IPS-15b (cell line): Measurements from ENCODE around the gene P2RX3.

Experiments
- H3K27me3 ChIP-seq: one replicate; pipeline ENCODE4 v1.6.1; 2013; ENCODE audit warnings: low read length; ENCODE audit not compliant: control insufficient read depth, insufficient read depth
- H3K36me3 ChIP-seq: one replicate; pipeline ENCODE4 v1.6.1; 2013; ENCODE audit warnings: low read length; ENCODE audit not compliant: control insufficient read depth, insufficient read depth
- H3K4me1 ChIP-seq: one replicate; pipeline ENCODE4 v1.6.1; 2013; ENCODE audit warnings: mild to moderate bottlenecking, low read length; ENCODE audit not compliant: control insufficient read depth, insufficient read depth
- H3K4me3 ChIP-seq: one replicate; pipeline ENCODE4 v1.5.1; 2013; ENCODE audit warnings: low read depth, low read length
- H3K9ac ChIP-seq: one replicate; pipeline ENCODE4 v1.6.1; 2013; ENCODE audit warnings: low read depth, mild to moderate bottlenecking, low read length
- H3K9me3 ChIP-seq: one replicate; pipeline ENCODE4 v1.6.1; 2013; ENCODE audit warnings: mild to moderate bottlenecking, low read length; ENCODE audit not compliant: control insufficient read depth, insufficient read depth

Gene P2RX3

GRCh38 chr11:57322256-57323166 is 15.6 kb upstream of the P2RX3 start:
- peaks cover 13% of the 10 kb centered on the region for H3K4me1 ChIP-seq
- no peaks in the 10 kb centered on the region for H3K27me3 ChIP-seq
- H3K9ac ChIP-seq, result no peak overlapping the region
- peaks cover 33% of the 10 kb centered on the region for H3K36me3 ChIP-seq
- no peaks in the 10 kb centered on the region for H3K9me3 ChIP-seq
- peak overlapping the region; percentile 13 for H3K4me3 ChIP-seq

DNA sequence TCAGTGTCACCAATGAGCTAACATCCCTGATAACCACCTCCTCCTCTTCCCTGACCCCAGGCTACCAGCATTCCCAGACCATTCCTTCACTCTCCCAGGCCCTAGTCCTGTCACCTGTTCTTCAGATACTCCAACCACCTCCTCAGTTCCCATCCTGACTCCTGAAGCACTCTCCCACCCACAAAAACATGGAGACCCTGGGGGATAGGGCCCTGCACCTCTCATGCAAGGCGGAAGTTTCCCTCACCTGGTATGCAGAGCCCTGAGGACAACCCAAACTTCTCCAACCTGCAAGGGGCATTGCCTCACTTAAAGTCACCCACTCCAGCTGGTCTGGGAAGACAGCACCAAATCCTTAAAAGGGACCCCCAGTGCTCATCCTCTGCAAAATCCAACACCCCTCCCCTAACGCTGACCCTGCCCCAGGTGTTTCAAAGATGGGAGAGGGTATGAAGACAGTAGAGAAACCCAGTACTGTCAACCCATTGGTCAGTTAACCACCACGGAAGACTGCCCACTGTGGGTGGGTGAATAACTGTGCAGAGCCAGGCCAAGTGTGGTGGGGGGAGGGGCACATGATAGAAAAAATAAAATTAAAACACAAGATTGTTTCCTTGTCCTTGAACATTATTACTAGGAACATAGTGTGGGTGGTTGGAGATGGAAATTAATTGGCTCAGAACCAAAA is 14.8 kb upstream of the P2RX3 start:
- Histone ChIP-seq H3K9ac (peak overlapping the region; percentile 68), H3K4me1 (peaks cover 13% of the 10 kb centered on the region)

GRCh38 chr11:57323855-57324153 is 14.3 kb upstream of the P2RX3 start:
- Histone ChIP-seq H3K9ac (peak overlapping the region; percentile 68), H3K4me3 (peak overlapping the region; percentile 87), H3K36me3 (peaks cover 36% of the 10 kb centered on the region), H3K27me3 (no peaks in the 10 kb centered on the region), H3K4me1 (peaks cover 13% of the 10 kb centered on the region), H3K9me3 (no peaks in the 10 kb centered on the region)

More for the DNA sequence above, 14.8 kb upstream of the P2RX3 start:
- Histone ChIP-seq H3K36me3 (peaks cover 33% of the 10 kb centered on the region), H3K27me3 (no peaks in the 10 kb centered on the region), H3K4me3 (peak overlapping the region; percentile 87), H3K9me3 (no peaks in the 10 kb centered on the region)

- peaks cover 13% of the 10 kb centered on the region for H3K4me1 ChIP-seq
These were observed 13.8 kb upstream of the P2RX3 start for GRCh38 chr11:57324154-57324885.

DNA sequence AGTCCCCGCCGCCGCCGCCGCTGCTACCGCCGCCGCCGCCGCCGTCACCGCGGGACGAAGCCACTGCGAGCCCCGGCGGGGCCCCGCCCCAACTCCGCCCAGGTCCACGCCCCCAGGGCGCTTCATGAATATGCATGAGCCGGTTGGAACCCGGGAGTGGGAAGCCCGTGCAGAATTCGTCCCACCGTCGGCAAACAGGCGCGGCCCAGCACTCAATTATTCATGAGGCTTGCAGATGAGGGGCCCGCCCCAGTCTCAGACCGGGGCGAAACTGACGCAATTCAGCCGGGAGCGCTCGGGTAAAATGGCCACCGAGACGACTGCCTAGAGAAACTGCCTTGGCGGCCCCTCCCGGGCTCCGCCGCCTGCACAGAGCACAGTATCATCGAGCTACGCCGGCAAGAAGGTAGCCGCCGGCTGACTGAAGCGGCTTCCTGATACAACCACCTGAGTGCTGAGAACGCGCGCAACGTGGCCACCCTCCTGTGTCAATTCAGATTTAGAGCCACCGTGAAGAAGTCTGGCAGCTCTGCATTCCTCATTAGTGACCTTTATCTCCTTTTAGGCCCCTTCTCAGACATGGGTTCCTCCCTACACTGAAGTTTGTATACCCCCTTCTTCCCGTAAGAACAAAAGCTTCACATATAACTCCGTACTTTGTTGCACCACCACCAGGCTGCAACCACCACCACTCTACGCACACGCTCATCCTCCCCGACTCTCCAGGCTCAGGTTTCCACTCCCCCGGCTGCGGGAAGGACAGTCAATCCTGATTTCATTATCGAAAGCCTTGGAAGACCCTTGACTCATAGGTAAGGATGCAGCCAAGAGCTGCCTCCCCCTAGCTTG is 13.0 kb upstream of the P2RX3 start, which contains the start of gene TNKS1BP1:
TNKS1BP1 (minus strand) TSS at position 67 of the 849 bp plus-strand sequence. CDS start 3,067 bp downstream, outside the sequence.
- H3K9ac ChIP-seq, result peak within 1 kb of the TSS; percentile 91
- no peaks in the 10 kb centered on the region for H3K27me3 ChIP-seq
- peaks cover 42% of the 10 kb centered on the region for H3K36me3 ChIP-seq
- H3K9me3 ChIP-seq, result no peaks in the 10 kb centered on the region
- peak within 1 kb of the TSS; percentile 87 for H3K4me3 ChIP-seq
- peaks cover 13% of the 10 kb centered on the region for H3K4me1 ChIP-seq

More at GRCh38 chr11:57324154-57324885, 13.8 kb upstream of the P2RX3 start:
- Histone ChIP-seq H3K36me3 (peaks cover 37% of the 10 kb centered on the region), H3K9me3 (no peaks in the 10 kb centered on the region), H3K4me3 (peak overlapping the region; percentile 87), H3K9ac (peak overlapping the region; percentile 68), H3K27me3 (no peaks in the 10 kb centered on the region)

- peaks cover 13% of the 10 kb centered on the region for H3K4me1 ChIP-seq
- peak overlapping the region; percentile 91 for H3K9ac ChIP-seq
- peaks cover 44% of the 10 kb centered on the region for H3K36me3 ChIP-seq
- no peaks in the 10 kb centered on the region for H3K27me3 ChIP-seq
- no peaks in the 10 kb centered on the region for H3K9me3 ChIP-seq
- H3K4me3 ChIP-seq, result peak overlapping the region; percentile 58
These were observed 12.5 kb upstream of the P2RX3 start for GRCh38 chr11:57325735-57326048.

GRCh38 chr11:57327721-57328120 is 10.4 kb upstream of the P2RX3 start:
- H3K27me3 ChIP-seq, result no peaks in the 10 kb centered on the region
- no peaks in the 10 kb centered on the region for H3K9me3 ChIP-seq
- H3K4me1 ChIP-seq, result peaks cover 10% of the 10 kb centered on the region
- no peak overlapping the region for H3K9ac ChIP-seq
- peaks cover 57% of the 10 kb centered on the region for H3K36me3 ChIP-seq
- no peak overlapping the region for H3K4me3 ChIP-seq

- Histone ChIP-seq H3K4me1 (peaks cover 6% of the 10 kb centered on the region), H3K9ac (no peak overlapping the region), H3K36me3 (peaks cover 64% of the 10 kb centered on the region), H3K27me3 (no peaks in the 10 kb centered on the region), H3K9me3 (no peaks in the 10 kb centered on the region), H3K4me3 (no peak overlapping the region)
These were observed 8.1 kb upstream of the P2RX3 start for GRCh38 chr11:57330029-57330428.

DNA sequence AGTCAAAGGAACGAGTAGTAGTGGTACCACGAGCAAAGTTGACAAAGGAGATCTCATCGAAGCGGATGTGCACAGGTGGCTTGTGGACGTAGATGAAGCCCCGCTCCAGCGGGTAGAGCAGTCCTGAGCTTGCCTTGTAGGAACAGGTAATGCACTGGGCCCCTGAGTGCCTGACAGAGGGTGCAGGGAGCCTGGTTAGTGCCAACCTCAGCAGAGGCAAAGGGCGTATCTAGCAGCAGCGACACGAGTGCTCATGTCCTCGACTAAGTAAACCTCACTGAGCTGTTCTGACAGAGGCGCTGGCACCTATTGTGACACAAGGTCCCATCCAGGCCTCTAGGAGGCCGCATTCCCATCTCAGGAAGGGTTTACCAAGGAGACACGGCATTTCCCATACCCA is 6.4 kb upstream of the P2RX3 start:
- Histone ChIP-seq H3K36me3 (peaks cover 64% of the 10 kb centered on the region), H3K27me3 (no peaks in the 10 kb centered on the region), H3K9ac (no peak overlapping the region), H3K4me3 (no peak overlapping the region), H3K4me1 (peaks cover 6% of the 10 kb centered on the region), H3K9me3 (no peaks in the 10 kb centered on the region)

- Histone ChIP-seq H3K9ac (no peak overlapping the region), H3K36me3 (peaks cover 53% of the 10 kb centered on the region), H3K9me3 (no peaks in the 10 kb centered on the region), H3K27me3 (no peaks in the 10 kb centered on the region), H3K4me3 (no peak overlapping the region), H3K4me1 (peaks cover 6% of the 10 kb centered on the region)
These were observed 5.3 kb upstream of the P2RX3 start for GRCh38 chr11:57332694-57333440.
